Medulla oblongata (tissue), 1 donor: ENCODE measurements around the gene HSPB1.
A peak's percentile ranks its signal among the peaks of the same experiment; 100 is the strongest.
"Not testable (repeated sequence)": the region's sequence is repeated elsewhere in the genome, so short reads cannot be mapped to it uniquely, and the experiment has no call there.

Experiments
- DNase-seq: peaks from one replicate; pipeline ENCODE4 v3.0.0-alpha.2; 2015; ENCODE audit errors: extremely low spot score

Gene HSPB1

GRCh38 chr7:76308874-76309273, 6.4 kb downstream of the HSPB1 start:
- not testable (repeated sequence) for DNase-seq

DNA sequence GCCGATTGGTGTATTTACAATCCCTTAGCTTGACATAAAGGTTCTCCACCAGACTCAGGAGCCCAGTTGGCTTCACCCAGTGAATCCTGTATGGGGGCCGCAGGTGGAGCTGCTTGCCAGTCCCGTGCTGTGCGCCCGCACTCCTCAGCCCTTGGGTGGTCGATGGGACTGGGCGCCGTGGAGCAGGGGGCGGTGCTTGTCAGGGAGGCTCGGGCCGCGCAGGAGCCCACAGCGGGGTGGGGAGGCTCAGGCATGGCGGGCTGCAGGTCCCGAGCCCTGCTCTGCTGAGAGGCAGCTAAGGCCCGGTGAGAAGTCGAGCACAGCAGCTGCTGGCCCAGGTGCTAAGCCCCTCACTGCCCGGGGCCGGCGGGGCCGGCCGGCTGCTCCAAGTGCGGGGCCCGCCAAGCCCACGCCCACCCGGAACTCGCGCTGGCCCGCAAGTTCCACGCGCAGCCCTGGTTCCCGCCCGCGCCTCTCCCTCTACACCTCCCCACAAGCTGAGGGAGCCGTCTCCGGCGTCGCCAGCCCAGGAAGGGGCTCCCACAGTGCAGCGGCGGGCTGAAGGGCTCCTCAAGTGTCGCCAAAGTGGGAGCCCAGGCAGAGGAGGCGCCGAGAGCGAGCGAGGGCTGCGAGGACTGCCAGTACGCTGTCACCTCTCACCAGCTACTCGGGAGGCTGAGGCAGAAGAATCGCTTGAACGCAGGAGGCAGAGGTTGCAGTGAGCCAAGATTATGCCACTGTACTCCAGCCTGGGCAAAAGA, 7.0 kb downstream of the HSPB1 start:
- DNase-seq: not testable (repeated sequence)

GRCh38 chr7:76310102-76310957, 7.9 kb downstream of the HSPB1 start:
- peak; percentile 78 for DNase-seq

- DNase-seq: not testable (repeated sequence)
Measured at GRCh38 chr7:76311838-76312237, 9.4 kb downstream of the HSPB1 start.

DNA sequence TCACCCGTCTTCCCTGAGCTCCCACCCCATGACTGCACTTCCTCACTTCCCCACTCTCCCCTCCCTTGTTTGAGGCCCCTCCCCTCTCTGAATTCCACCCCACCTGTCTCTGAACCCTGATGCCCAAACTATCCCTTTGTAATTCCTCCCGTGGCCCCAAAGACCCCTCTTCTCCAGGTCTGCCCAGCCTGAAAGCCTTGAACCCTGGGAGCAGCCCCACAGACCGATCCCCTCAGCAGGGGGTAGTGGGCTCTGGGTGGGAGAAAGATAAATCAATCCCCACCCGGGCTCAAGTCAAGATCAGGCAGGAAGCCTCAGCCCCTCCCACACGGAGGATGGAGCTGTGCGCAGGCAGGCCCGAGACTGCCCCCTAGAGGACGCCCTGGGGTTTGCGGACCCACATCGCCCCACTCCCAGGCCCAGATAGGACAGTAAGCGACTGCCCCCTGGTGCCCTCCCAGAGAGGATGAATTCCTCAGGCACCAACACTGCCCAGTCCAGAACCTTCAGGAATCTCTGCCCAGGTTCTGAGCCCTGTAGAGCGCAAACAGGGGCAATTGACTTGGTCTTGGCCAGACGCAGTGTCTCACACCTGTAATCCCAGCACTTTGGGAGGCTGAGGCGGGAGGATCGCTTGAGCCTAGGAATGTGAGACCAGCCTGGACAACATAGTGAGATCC, 11.7 kb downstream of the HSPB1 start:
- DNase-seq: peak; percentile 98

DNA sequence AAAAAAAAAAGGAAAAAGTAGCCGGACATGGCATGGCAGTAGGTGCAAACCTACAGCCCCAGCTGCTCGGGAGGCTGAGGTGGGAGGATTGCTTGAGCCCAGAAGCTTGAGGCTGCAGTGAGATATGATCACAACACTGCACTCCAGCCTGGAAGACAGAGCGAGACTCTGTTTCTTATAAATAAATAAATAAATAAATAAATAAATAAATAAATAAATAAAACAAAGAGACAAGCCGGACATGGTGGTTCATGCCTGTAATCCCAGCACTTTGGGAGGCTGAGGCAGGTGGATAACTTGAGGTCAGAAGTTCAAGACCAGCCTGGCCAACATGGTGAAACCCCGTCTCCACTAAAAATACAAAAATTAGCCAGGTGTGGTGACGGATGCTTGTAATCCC, 12.3 kb downstream of the HSPB1 start:
- DNase-seq: not testable (repeated sequence)

GRCh38 chr7:76315364-76315763, 12.9 kb downstream of the HSPB1 start:
- DNase-seq: no peak

DNA sequence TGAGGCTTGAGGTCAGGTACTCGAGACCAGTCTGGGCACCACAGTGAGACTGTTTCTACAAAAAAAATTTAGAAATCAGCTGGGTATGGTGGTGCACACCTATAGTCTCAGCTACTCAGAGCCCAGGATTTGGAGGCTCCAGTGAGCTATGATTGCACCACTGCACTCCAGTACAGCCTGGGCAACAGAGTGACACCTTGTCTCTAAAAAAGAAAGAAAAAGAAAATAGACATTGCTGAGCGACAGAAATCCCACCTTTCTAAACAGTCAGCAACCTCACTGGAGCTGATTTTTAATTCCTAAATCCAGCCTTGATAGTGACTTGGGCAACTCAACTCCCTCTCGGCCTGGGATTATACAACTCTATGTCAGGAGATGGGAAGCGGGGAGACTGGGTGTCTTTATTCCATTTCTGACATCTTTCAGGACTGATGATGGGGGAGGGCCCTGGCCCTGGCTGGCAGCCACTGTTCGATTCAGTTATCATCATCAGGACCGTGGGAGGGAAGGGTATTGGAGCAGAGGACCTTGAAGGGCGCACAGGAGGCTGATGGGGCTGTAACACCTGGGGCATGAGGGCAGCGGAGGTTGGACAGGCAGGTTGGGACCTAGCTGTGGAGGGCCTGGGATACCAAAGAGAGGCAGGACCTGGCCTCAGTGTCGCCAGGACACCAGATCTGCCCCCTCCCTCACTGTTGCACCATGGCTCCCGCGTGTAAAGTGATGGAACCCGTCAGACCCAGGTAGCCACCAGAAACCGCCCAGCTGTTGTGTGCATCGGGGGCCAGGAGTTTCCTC, 14.7 kb downstream of the HSPB1 start:
- no peak for DNase-seq

DNA sequence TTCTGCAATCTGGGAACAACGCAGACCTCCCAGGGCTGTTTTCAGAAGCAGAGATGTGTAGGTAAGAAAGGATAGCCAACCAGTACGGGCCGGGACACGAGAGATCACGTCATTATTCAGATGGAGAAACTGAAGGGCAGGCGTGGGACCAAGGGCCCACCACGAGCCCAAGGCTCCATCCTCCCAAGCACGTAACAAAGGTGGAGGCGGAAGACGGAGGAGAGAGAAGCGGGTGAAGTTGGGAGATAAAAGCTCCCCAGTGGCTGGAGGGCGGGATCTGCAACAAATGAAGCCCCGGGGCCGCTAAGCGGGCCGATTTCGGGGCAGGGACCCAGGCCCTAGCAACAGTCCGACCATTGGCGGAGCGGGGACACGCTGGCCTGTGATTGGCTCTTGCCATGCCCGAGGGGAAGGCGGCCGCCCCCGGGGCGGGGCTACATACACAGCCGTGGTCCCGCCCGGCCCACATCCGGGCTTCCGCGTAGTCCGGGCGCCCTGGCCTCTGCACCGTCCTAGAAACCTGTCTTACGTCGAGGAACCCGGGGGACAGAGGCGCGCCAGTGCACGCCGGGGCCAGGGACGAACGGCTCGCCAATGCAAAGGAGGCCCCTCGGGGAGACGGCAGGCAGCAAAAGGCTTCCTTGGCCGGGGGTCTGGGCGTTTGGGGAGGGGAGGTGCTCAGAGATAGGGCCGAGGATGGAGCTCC, 15.5 kb downstream of the HSPB1 start:
- DNase-seq: peak; percentile 99

- DNase-seq: peak; percentile 75
Measured at GRCh38 chr7:76318488-76319353, 16.2 kb downstream of the HSPB1 start.

DNA sequence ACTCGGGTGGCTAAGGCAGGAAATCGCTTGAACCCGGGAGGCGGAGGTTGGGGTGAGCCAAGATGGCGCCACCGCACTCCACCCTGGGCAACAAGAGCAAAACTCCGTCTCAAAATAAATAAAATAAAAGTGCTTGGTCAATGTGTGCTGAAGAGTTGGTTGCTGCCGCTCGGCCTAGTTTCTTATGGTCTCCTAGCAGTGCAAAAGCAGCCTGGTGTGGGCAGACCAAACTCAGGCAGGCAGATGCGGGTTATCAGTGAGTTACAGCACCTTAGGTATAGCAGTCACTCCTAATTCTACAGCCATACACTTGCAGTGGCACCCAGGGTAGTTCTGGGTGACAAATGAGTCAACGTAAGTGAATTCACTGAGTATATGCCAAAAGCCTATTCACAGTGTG, 22.6 kb downstream of the HSPB1 start:
- DNase-seq: no peak

- no peak for DNase-seq
Measured at GRCh38 chr7:76325811-76326210, 23.3 kb downstream of the HSPB1 start.

- DNase-seq: no peak
Measured at GRCh38 chr7:76326646-76327233, 24.3 kb downstream of the HSPB1 start.

DNA sequence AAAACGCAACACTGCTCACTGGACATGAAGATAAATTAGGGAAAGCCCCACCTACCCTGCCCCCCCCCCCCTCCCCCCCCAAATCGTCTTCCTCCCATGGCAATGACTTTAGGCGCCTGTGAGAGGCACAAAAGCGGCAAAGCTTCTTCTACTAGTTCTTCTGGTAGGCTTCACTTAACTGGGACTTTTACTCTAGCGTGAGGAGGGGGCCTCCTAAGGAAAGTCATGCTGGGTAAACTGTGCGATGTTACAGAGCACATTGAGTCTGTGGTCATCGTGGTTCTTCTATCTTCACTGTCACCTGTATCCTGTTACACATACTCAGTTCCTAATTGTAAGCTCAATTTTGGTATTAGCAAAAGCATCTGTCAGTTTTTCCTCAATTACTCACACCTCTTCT, 25.1 kb downstream of the HSPB1 start:
- no peak for DNase-seq

DNA sequence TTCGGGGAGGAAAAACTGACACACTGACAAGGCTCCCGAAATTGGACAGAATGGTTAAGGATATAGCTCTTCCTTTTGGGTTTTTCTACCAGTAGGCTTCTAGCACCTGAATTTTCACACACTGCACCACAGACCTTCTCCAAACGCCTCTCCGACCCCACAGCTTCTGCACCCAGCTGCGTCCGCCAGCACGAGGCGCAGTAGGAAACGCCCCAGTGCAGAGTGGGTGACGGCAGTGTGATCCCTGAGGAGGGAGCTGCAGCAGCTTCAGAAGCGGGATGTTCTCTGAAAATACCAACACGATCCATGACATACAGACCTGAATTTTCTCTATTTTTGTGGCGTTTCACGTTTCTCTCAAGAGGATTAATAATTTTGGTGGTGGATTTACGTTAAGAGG, 25.9 kb downstream of the HSPB1 start:
- DNase-seq: no peak

DNA sequence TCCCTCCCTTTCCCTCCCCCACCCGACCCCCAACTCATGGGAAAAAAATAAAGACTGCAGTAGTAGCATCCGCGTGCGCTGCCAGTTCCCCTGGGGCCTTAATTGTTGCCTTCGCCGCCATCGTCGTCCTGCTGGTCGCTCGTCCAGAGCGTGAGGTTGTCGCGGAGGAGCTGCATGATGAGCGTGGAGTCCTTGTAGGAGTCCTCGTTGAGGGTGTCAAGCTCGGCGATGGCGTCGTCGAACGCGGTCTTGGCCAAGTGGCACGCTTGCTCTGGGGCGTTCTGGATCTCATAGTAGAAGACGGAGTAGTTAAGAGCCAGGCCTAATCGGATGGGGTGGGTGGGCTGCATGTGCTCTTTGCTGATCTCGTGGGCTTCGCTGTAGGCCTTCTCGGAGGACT, 27.0 kb downstream of the HSPB1 start:
- DNase-seq: no peak

- DNase-seq: no peak
Measured at GRCh38 chr7:76330261-76330660, 27.8 kb downstream of the HSPB1 start.

DNA sequence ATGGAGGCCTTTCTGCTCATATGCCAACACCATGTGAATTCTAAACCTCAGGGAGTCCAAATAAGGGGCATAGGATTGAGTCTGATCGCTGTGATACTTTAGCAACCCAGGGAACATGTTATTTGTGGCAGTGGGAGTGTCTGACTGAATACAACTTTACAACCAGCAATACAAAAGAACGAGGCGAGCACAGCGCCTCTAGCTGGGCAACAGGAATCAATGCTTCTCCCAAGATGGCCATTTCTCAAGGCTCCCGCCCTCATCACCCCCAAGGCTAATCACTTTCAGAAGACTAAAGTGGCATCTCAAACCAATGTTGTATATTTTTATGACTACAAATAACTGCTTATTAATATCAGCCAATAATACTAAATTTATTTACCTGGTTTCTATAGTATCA, 28.2 kb downstream of the HSPB1 start:
- DNase-seq: no peak

DNA sequence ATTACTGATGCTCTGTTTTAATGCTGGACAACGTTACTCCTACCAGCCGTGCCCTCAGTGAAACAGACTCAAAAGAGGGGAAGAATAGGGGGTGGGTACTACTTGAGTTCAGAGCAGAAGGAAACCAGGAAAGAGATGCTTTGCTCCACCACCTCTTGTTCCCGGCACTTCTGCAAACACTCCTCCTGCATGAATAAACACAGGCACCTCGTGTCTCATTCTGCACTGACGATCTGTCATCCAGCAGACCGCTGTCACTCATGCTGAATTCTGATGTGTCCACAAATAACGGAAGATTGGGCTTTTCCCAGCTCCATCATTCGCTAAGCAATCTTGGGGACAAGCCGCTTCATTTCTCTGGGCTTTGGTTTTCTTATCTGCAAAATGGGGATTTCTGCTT, 29.6 kb downstream of the HSPB1 start:
- no peak for DNase-seq
